C1 segment of cervical spinal cord (tissue), 14 donors: ENCODE measurements around the gene SLC26A5.
"Not testable (repeated sequence)": the region's sequence is repeated elsewhere in the genome, so short reads cannot be mapped to it uniquely, and the experiment has no call there.

Experiments used
- DNase-seq, 14 donors: peaks; one replicate each; lab custom pipeline; 2025; lab: John Stamatoyannopoulos, UW

The SLC26A5 gene

GRCh38 chr7:103446049-103446520 is at the start of gene SLC26A5:
Gene SLC26A5, minus strand, starts transcription at chr7:103446207. Its CDS starts 24,693 bp downstream, at chr7:103421514.
- peak in 2 of 14 donors; percentile 16 to 54 for DNase-seq

- DNase-seq: no peak
Observed at GRCh38 chr7:103487419-103487818, 41.4 kb upstream of the SLC26A5 start.

- not testable (repeated sequence) for DNase-seq
Observed at GRCh38 chr7:103486873-103487272, 40.9 kb upstream of the SLC26A5 start.

- DNase-seq: no peak
Observed at GRCh38 chr7:103480771-103481170, 34.8 kb upstream of the SLC26A5 start.

- no peak for DNase-seq
Observed at GRCh38 chr7:103474956-103475355, 28.9 kb upstream of the SLC26A5 start.

- DNase-seq: no peak
Observed at GRCh38 chr7:103469095-103469948, 23.3 kb upstream of the SLC26A5 start.

- DNase-seq: no peak
Observed at GRCh38 chr7:103466814-103467213, 20.8 kb upstream of the SLC26A5 start.

- DNase-seq: no peak
Observed at GRCh38 chr7:103462358-103462757, 16.4 kb upstream of the SLC26A5 start.

- DNase-seq: peak in 10 of 14 donors; percentile 2 to 75 (median 8)
Observed at GRCh38 chr7:103447073-103447960, 1.3 kb upstream of the SLC26A5 start.

GRCh38 chr7:103445228-103446048 is 569 bp downstream of the SLC26A5 start:
- peak in 3 of 14 donors; percentile 7 to 42 (median 22) for DNase-seq

- no peak for DNase-seq
Observed at GRCh38 chr7:103439661-103440060, 6.3 kb downstream of the SLC26A5 start.

- DNase-seq: no peak
Observed at GRCh38 chr7:103437623-103438022, 8.4 kb downstream of the SLC26A5 start.

GRCh38 chr7:103432712-103433111 is 13.3 kb downstream of the SLC26A5 start:
- no peak for DNase-seq

- no peak for DNase-seq
Observed at GRCh38 chr7:103425177-103425576, 20.8 kb downstream of the SLC26A5 start.

- no peak for DNase-seq
Observed at GRCh38 chr7:103423467-103424179, 22.4 kb downstream of the SLC26A5 start.

- no peak for DNase-seq
Observed at GRCh38 chr7:103420857-103421384, 25.1 kb downstream of the SLC26A5 start.

GRCh38 chr7:103418241-103418640 is 27.8 kb downstream of the SLC26A5 start:
- no peak for DNase-seq

GRCh38 chr7:103413407-103413806 is 32.6 kb downstream of the SLC26A5 start:
- DNase-seq: no peak

- no peak for DNase-seq
Observed at GRCh38 chr7:103412151-103412550, 33.9 kb downstream of the SLC26A5 start.
